ENCODE measurements around the gene MIPEP.

MIPEP gene

GRCh38 chr13:23722726-23723453 is 166.3 kb downstream of the MIPEP start:
- H3K4me1 ChIP-seq (ENCODE audit: control insufficient read depth in 1 of 2, insufficient read depth in 2 of 2, low read length in 2 of 2): no peaks in the 10 kb centered on the region
- no peaks in the 10 kb centered on the region for H3K9me3 ChIP-seq (ENCODE audit: control insufficient read depth in 1 of 2, low read length in 2 of 2)
- no peaks in the 10 kb centered on the region for H3K36me3 ChIP-seq (ENCODE audit: control insufficient read depth in 1 of 2, insufficient read depth in 2 of 2, low read length in 2 of 2)
- no peak overlapping the region for H3K27ac ChIP-seq (ENCODE audit: low read length)
- H3K27me3 ChIP-seq (ENCODE audit: low read depth, low read length): no peaks in the 10 kb centered on the region
- H3K4me3 ChIP-seq (ENCODE audit: low read depth in 1 of 2, low read length in 2 of 2): no peak overlapping the region

GRCh38 chr13:23718996-23719395 is 170.2 kb downstream of the MIPEP start:
- H3K36me3 ChIP-seq (ENCODE audit: control insufficient read depth in 1 of 2, insufficient read depth in 2 of 2, low read length in 2 of 2): no peaks in the 10 kb centered on the region
- H3K27ac ChIP-seq (ENCODE audit: low read length): no peak overlapping the region
- no peaks in the 10 kb centered on the region for H3K9me3 ChIP-seq (ENCODE audit: control insufficient read depth in 1 of 2, low read length in 2 of 2)
- H3K27me3 ChIP-seq (ENCODE audit: low read depth, low read length): no peaks in the 10 kb centered on the region
- H3K4me3 ChIP-seq (ENCODE audit: low read depth in 1 of 2, low read length in 2 of 2): no peak overlapping the region
- no peaks in the 10 kb centered on the region for H3K4me1 ChIP-seq (ENCODE audit: control insufficient read depth in 1 of 2, insufficient read depth in 2 of 2, low read length in 2 of 2)

- Histone ChIP-seq H3K4me1 (ENCODE audit: control insufficient read depth in 1 of 2, insufficient read depth in 2 of 2, low read length in 2 of 2) (no peaks in the 10 kb centered on the region), H3K27me3 (ENCODE audit: low read depth, low read length) (no peaks in the 10 kb centered on the region)
Measured at GRCh38 chr13:23716401-23716800, 172.8 kb downstream of the MIPEP start.

GRCh38 chr13:23715762-23716235 is 173.4 kb downstream of the MIPEP start:
- H3K36me3 ChIP-seq (ENCODE audit: control insufficient read depth in 1 of 2, insufficient read depth in 2 of 2, low read length in 2 of 2): no peaks in the 10 kb centered on the region
- no peak overlapping the region for H3K27ac ChIP-seq (ENCODE audit: low read length)
- H3K4me1 ChIP-seq (ENCODE audit: control insufficient read depth in 1 of 2, insufficient read depth in 2 of 2, low read length in 2 of 2): no peaks in the 10 kb centered on the region
- H3K4me3 ChIP-seq (ENCODE audit: low read depth in 1 of 2, low read length in 2 of 2): no peak overlapping the region
- H3K9me3 ChIP-seq (ENCODE audit: control insufficient read depth in 1 of 2, low read length in 2 of 2): no peaks in the 10 kb centered on the region
- no peaks in the 10 kb centered on the region for H3K27me3 ChIP-seq (ENCODE audit: low read depth, low read length)

More at GRCh38 chr13:23716401-23716800, 172.8 kb downstream of the MIPEP start:
- H3K9me3 ChIP-seq (ENCODE audit: control insufficient read depth in 1 of 2, low read length in 2 of 2): no peaks in the 10 kb centered on the region
- H3K4me3 ChIP-seq (ENCODE audit: low read depth in 1 of 2, low read length in 2 of 2): no peak overlapping the region
- no peaks in the 10 kb centered on the region for H3K36me3 ChIP-seq (ENCODE audit: control insufficient read depth in 1 of 2, insufficient read depth in 2 of 2, low read length in 2 of 2)
- H3K27ac ChIP-seq (ENCODE audit: low read length): no peak overlapping the region

GRCh38 chr13:23715092-23715761 is 174.0 kb downstream of the MIPEP start:
- Histone ChIP-seq H3K36me3 (ENCODE audit: control insufficient read depth in 1 of 2, insufficient read depth in 2 of 2, low read length in 2 of 2) (no peaks in the 10 kb centered on the region), H3K4me3 (ENCODE audit: low read depth in 1 of 2, low read length in 2 of 2) (no peak overlapping the region), H3K27me3 (ENCODE audit: low read depth, low read length) (no peaks in the 10 kb centered on the region), H3K4me1 (ENCODE audit: control insufficient read depth in 1 of 2, insufficient read depth in 2 of 2, low read length in 2 of 2) (no peaks in the 10 kb centered on the region), H3K27ac (ENCODE audit: low read length) (no peak overlapping the region), H3K9me3 (ENCODE audit: control insufficient read depth in 1 of 2, low read length in 2 of 2) (no peaks in the 10 kb centered on the region)

DNA sequence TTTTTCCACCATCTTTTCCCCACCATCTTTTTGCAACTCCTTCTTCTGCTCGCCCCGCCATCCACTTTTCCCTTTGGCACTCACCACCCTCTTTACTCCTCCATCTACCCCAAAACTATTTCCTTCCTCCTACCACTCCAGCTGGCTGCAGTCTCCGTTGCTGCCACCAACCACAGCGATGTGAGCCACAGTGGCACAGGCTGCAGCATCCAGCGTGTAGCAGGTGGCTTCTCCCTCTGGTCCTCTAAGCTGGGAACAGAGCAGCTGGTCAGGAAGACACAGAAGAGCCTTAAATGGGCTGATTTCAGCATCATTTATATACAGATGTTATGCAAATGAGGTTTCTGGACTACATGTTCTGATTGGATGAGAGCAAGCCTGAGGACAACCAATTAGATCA is 174.5 kb downstream of the MIPEP start:
- H3K27ac ChIP-seq (ENCODE audit: low read length): no peak overlapping the region
- H3K27me3 ChIP-seq (ENCODE audit: low read depth, low read length): no peaks in the 10 kb centered on the region
- H3K36me3 ChIP-seq (ENCODE audit: control insufficient read depth in 1 of 2, insufficient read depth in 2 of 2, low read length in 2 of 2): no peaks in the 10 kb centered on the region
- H3K4me1 ChIP-seq (ENCODE audit: control insufficient read depth in 1 of 2, insufficient read depth in 2 of 2, low read length in 2 of 2): no peaks in the 10 kb centered on the region
- H3K4me3 ChIP-seq (ENCODE audit: low read depth in 1 of 2, low read length in 2 of 2): no peak overlapping the region
- no peaks in the 10 kb centered on the region for H3K9me3 ChIP-seq (ENCODE audit: control insufficient read depth in 1 of 2, low read length in 2 of 2)

GRCh38 chr13:23711355-23711754 is 177.8 kb downstream of the MIPEP start:
- no peaks in the 10 kb centered on the region for H3K9me3 ChIP-seq (ENCODE audit: control insufficient read depth in 1 of 2, low read length in 2 of 2)
- no peak overlapping the region for H3K27ac ChIP-seq (ENCODE audit: low read length)
- H3K4me1 ChIP-seq (ENCODE audit: control insufficient read depth in 1 of 2, insufficient read depth in 2 of 2, low read length in 2 of 2): no peaks in the 10 kb centered on the region
- H3K27me3 ChIP-seq (ENCODE audit: low read depth, low read length): no peaks in the 10 kb centered on the region
- H3K4me3 ChIP-seq (ENCODE audit: low read depth in 1 of 2, low read length in 2 of 2): no peak overlapping the region
- H3K36me3 ChIP-seq (ENCODE audit: control insufficient read depth in 1 of 2, insufficient read depth in 2 of 2, low read length in 2 of 2): no peaks in the 10 kb centered on the region

DNA sequence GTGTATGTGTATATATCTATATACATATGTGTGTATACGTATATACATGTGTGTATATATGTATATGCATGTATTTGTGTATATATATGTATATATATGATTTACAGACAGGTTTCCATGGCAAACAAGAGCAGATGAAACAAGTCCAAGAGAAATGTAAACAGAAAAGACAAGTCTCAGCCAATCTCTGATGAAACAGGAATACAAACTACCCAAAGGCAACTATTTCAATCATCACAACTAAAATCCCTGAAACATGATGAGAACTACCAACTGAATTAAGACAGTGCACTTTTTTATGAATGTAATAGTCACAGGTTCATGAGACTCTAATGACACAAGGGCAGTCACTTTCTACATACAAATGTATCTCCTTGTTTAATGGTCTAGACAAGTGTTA is 178.8 kb downstream of the MIPEP start:
- H3K4me1 ChIP-seq (ENCODE audit: control insufficient read depth in 1 of 2, insufficient read depth in 2 of 2, low read length in 2 of 2): no peaks in the 10 kb centered on the region
- no peaks in the 10 kb centered on the region for H3K27me3 ChIP-seq (ENCODE audit: low read depth, low read length)
- H3K27ac ChIP-seq (ENCODE audit: low read length): no peak overlapping the region
- no peak overlapping the region for H3K4me3 ChIP-seq (ENCODE audit: low read depth in 1 of 2, low read length in 2 of 2)
- no peaks in the 10 kb centered on the region for H3K36me3 ChIP-seq (ENCODE audit: control insufficient read depth in 1 of 2, insufficient read depth in 2 of 2, low read length in 2 of 2)
- H3K9me3 ChIP-seq (ENCODE audit: control insufficient read depth in 1 of 2, low read length in 2 of 2): no peaks in the 10 kb centered on the region

DNA sequence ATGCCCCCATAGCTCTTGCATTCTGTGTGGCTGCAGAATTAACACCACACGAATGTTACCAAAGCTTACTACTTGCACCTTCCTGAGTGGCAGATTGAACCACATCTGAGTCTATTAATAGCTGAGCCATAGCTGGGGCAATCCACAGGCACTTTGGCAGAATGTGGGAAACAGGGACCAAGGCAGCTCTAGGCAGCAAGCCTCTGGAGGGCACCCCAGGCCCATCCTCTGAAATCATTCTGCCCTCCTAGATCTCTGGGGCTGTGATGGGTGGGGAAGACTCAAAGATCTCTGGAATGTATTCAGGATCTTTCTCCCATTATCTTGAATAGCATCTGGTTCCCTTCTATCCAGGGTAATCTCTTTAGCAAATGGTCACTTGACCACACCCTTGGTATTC is 179.7 kb downstream of the MIPEP start:
- H3K9me3 ChIP-seq (ENCODE audit: control insufficient read depth in 1 of 2, low read length in 2 of 2): no peaks in the 10 kb centered on the region
- no peak overlapping the region for H3K27ac ChIP-seq (ENCODE audit: low read length)
- H3K36me3 ChIP-seq (ENCODE audit: control insufficient read depth in 1 of 2, insufficient read depth in 2 of 2, low read length in 2 of 2): no peaks in the 10 kb centered on the region
- no peaks in the 10 kb centered on the region for H3K27me3 ChIP-seq (ENCODE audit: low read depth, low read length)
- H3K4me3 ChIP-seq (ENCODE audit: low read depth in 1 of 2, low read length in 2 of 2): no peak overlapping the region
- H3K4me1 ChIP-seq (ENCODE audit: control insufficient read depth in 1 of 2, insufficient read depth in 2 of 2, low read length in 2 of 2): no peaks in the 10 kb centered on the region

- Histone ChIP-seq H3K9me3 (ENCODE audit: control insufficient read depth in 1 of 2, low read length in 2 of 2) (no peaks in the 10 kb centered on the region), H3K4me1 (ENCODE audit: control insufficient read depth in 1 of 2, insufficient read depth in 2 of 2, low read length in 2 of 2) (no peaks in the 10 kb centered on the region), H3K36me3 (ENCODE audit: control insufficient read depth in 1 of 2, insufficient read depth in 2 of 2, low read length in 2 of 2) (no peaks in the 10 kb centered on the region), H3K4me3 (ENCODE audit: low read depth in 1 of 2, low read length in 2 of 2) (no peak overlapping the region), H3K27ac (ENCODE audit: low read length) (no peak overlapping the region), H3K27me3 (ENCODE audit: low read depth, low read length) (no peaks in the 10 kb centered on the region)
Measured at GRCh38 chr13:23707674-23708073, 181.5 kb downstream of the MIPEP start.

- Histone ChIP-seq H3K4me1 (ENCODE audit: control insufficient read depth in 1 of 2, insufficient read depth in 2 of 2, low read length in 2 of 2) (no peaks in the 10 kb centered on the region), H3K36me3 (ENCODE audit: control insufficient read depth in 1 of 2, insufficient read depth in 2 of 2, low read length in 2 of 2) (no peaks in the 10 kb centered on the region), H3K27ac (ENCODE audit: low read length) (no peak overlapping the region), H3K9me3 (ENCODE audit: control insufficient read depth in 1 of 2, low read length in 2 of 2) (no peaks in the 10 kb centered on the region), H3K4me3 (ENCODE audit: low read depth in 1 of 2, low read length in 2 of 2) (no peak overlapping the region), H3K27me3 (ENCODE audit: low read depth, low read length) (no peaks in the 10 kb centered on the region)
Measured at GRCh38 chr13:23705583-23705982, 183.6 kb downstream of the MIPEP start.

Measured in muscle layer of duodenum (tissue), 2 donors.